Measurements from ENCODE around the gene LRCH4. TPM values are rescaled to one million over a fixed set of nuclear protein-coding genes. Genes with fewer than 3 reads are reported as not detected.

Gene LRCH4
- total and polyA plus RNA-seq, 9 of the 15 experiments (the other 6 are each of a cell fraction or from before 2014, with no cell fraction given), result 0.06 to 63.3 (median 15.0) TPM

GRCh38 chr7:100585511-100586265, at the start of gene LRCH4 (continued):
- TF ChIP-seq GTF3C2 (IDR thresholded peaks at IDR 0.05; ENCODE audit: borderline replicate concordance, extremely low read depth, insufficient read length), result no peak
- no peak for TF ChIP-seq CBX8 (IDR thresholded peaks at IDR 0.05; ENCODE audit: borderline replicate concordance, extremely low read depth, low read depth, low read length, poor library complexity, severe bottlenecking)
- TF ChIP-seq ATF4 (CRISPR knock-in tag; IDR thresholded peaks at IDR 0.05), result 0 out of 2 replicates have a peak, but pooled peaks have one; percentile 37
- TF ChIP-seq ZBTB9 (CRISPR knock-in tag; IDR thresholded peaks at IDR 0.05), result peak; percentile 83; the same call in 1 of the 2 replicates
- TF ChIP-seq GATA2 (CRISPR knock-in tag; IDR thresholded peaks at IDR 0.05), result no peak
- peak; percentile 14; the same call in 1 of the 2 replicates for TF ChIP-seq NCOA1 (IDR thresholded peaks at IDR 0.05; ENCODE audit: low read depth)
- no peak for TF ChIP-seq PHB2 (IDR thresholded peaks at IDR 0.05; ENCODE audit: low read depth)
- TF ChIP-seq GTF2E2 (tag; IDR thresholded peaks at IDR 0.05), result no peak; the same call in 1 of the 2 replicates
- TF ChIP-seq ZNF407 (IDR thresholded peaks at IDR 0.05; ENCODE audit: low read depth), result peak; percentile 100
- TF ChIP-seq RAD21 (CRISPR knock-in tag; conservative IDR thresholded peaks at IDR 0.05 in 1 of 2, IDR thresholded peaks at IDR 0.05 in 1 of 2), result no peak
- TF ChIP-seq KLF13 (tag; IDR thresholded peaks at IDR 0.05; ENCODE audit: borderline replicate concordance, low read depth), result peak; percentile 62; the same call in 1 of the 2 replicates

Data from K562 (cell line).